ENCODE data around the gene HERC4. TPM values are rescaled to one million over a fixed set of nuclear protein-coding genes. Genes with fewer than 3 reads are reported as not detected.

HERC4 gene
- polyA plus RNA-seq, 1 donor from 2014 or later = 45.6 TPM

- TF ChIP-seq REST (IDR thresholded peaks at IDR 0.05; ENCODE audit: borderline replicate concordance) (no peak), EZH2 (IDR thresholded peaks at IDR 0.05; ENCODE audit: borderline replicate concordance, insufficient read depth, low read length, poor library complexity, severe bottlenecking) (no peak), POLR2AphosphoS5 (IDR thresholded peaks at IDR 0.05) (no peak), MXI1 (conservative IDR thresholded peaks at IDR 0.05; ENCODE audit: poor library complexity, severe bottlenecking) (no peak), EP300 (conservative IDR thresholded peaks at IDR 0.05; ENCODE audit: poor library complexity, severe bottlenecking) (no peak), RAD21 (conservative IDR thresholded peaks at IDR 0.05) (no peak), SMC3 (conservative IDR thresholded peaks at IDR 0.05; ENCODE audit: poor library complexity) (no peak), TAF1 (IDR thresholded peaks at IDR 0.05; ENCODE audit: low read depth) (no peak)
- Histone ChIP-seq H3K9ac (ENCODE audit: low read length) (no peak within 1 kb of the TSS), H2AFZ (ENCODE audit: low read depth, low read length) (no peak within 1 kb of the TSS), H3K79me2 (replicated peaks; ENCODE audit: insufficient read depth, low read length) (no peaks in the 10 kb centered on the region), H3K27me3 (ENCODE audit: insufficient read depth, low read depth, low read length) (no peaks in the 10 kb centered on the region), H3K4me3 (ENCODE audit: low read length) (no peak within 1 kb of the TSS), H4K20me1 (ENCODE audit: insufficient read depth) (no peaks in the 10 kb centered on the region), H3F3A (ENCODE audit: insufficient read depth, low read length, poor library complexity, severe bottlenecking) (no peaks in the 10 kb centered on the region), H3K36me3 (ENCODE audit: insufficient read depth, low read length) (no peaks in the 10 kb centered on the region), H3K27ac (ENCODE audit: low read length) (no peak within 1 kb of the TSS), H3K9me3 (ENCODE audit: low read length) (no peaks in the 10 kb centered on the region), H3K9me2 (ENCODE audit: insufficient read depth, low read length) (no peaks in the 10 kb centered on the region), H3K4me2 (ENCODE audit: low read length) (no peak within 1 kb of the TSS)
Observed at GRCh38 chr10:68109331-68109730, 34.2 kb upstream of the HERC4 start, which contains the start of gene MYPN. Gene MYPN, plus strand, starts transcription at chr10:68109488. Its CDS starts 11,951 bp downstream, at chr10:68121439.

- no peaks in the 10 kb centered on the region for H3K9me2 ChIP-seq (ENCODE audit: insufficient read depth, low read length)
- H4K20me1 ChIP-seq (ENCODE audit: insufficient read depth) = no peaks in the 10 kb centered on the region
- no peaks in the 10 kb centered on the region for H3K79me2 ChIP-seq (replicated peaks; ENCODE audit: insufficient read depth, low read length)
- H3K36me3 ChIP-seq (ENCODE audit: insufficient read depth, low read length) = no peaks in the 10 kb centered on the region
- H3K9ac ChIP-seq (ENCODE audit: low read length) = no peak overlapping the region
- no peak overlapping the region for H3K4me2 ChIP-seq (ENCODE audit: low read length)
- no peak overlapping the region for H2AFZ ChIP-seq (ENCODE audit: low read depth, low read length)
- H3K9me3 ChIP-seq (ENCODE audit: low read length) = no peaks in the 10 kb centered on the region
- no peaks in the 10 kb centered on the region for H3F3A ChIP-seq (ENCODE audit: insufficient read depth, low read length, poor library complexity, severe bottlenecking)
- no peak overlapping the region for H3K27ac ChIP-seq (ENCODE audit: low read length)
- TF ChIP-seq REST (IDR thresholded peaks at IDR 0.05; ENCODE audit: borderline replicate concordance) = no peak
- TF ChIP-seq EP300 (conservative IDR thresholded peaks at IDR 0.05; ENCODE audit: poor library complexity, severe bottlenecking) = no peak
- TF ChIP-seq MXI1 (conservative IDR thresholded peaks at IDR 0.05; ENCODE audit: poor library complexity, severe bottlenecking) = no peak
- no peak for TF ChIP-seq SMC3 (conservative IDR thresholded peaks at IDR 0.05; ENCODE audit: poor library complexity)
- TF ChIP-seq EZH2 (IDR thresholded peaks at IDR 0.05; ENCODE audit: borderline replicate concordance, insufficient read depth, low read length, poor library complexity, severe bottlenecking) = no peak
- H3K4me3 ChIP-seq (ENCODE audit: low read length) = no peak overlapping the region
- H3K27me3 ChIP-seq (ENCODE audit: insufficient read depth, low read depth, low read length) = no peaks in the 10 kb centered on the region
Observed at GRCh38 chr10:68108653-68109052, 33.6 kb upstream of the HERC4 start.
